NCI-H345 treated with DMSO at 0.1 percent for 48 hours (cell line): ENCODE results near the gene ZNF48.
"Not testable (repeated sequence)": the region's sequence is repeated elsewhere in the genome, so short reads cannot be mapped to it uniquely, and the experiment has no call there.

Experiments used
- DNase-seq: peaks from one replicate; lab custom pipeline; 2025; ENCODE audit not compliant: unreplicated experiment; lab: John Stamatoyannopoulos, UW

ZNF48 gene

GRCh38 chr16:30377050-30377811 lies 18.0 kb upstream of the ZNF48 start:
- DNase-seq: no peak

- DNase-seq: peak; percentile 91
These were observed 17.4 kb upstream of the ZNF48 start for GRCh38 chr16:30377812-30378235.

- DNase-seq: peak; percentile 94
These were observed 16.7 kb upstream of the ZNF48 start for GRCh38 chr16:30378236-30379157.

GRCh38 chr16:30379158-30379783 lies 15.9 kb upstream of the ZNF48 start:
- no peak for DNase-seq

- no peak for DNase-seq
These were observed 15.0 kb upstream of the ZNF48 start for GRCh38 chr16:30380072-30380802.

- no peak for DNase-seq
These were observed 14.4 kb upstream of the ZNF48 start for GRCh38 chr16:30380803-30381208.

GRCh38 chr16:30381291-30382041 lies 13.8 kb upstream of the ZNF48 start:
- no peak for DNase-seq

- no peak for DNase-seq
These were observed 12.9 kb upstream of the ZNF48 start, which contains the start of gene SEPTIN1 for GRCh38 chr16:30382111-30382881. TSS of gene SEPTIN1 (minus strand) at chr16:30382561. CDS start at chr16:30382542, 19 bp downstream.

- DNase-seq: no peak
These were observed 11.7 kb upstream of the ZNF48 start for GRCh38 chr16:30383521-30383920.

- no peak for DNase-seq
These were observed 547 bp upstream of the ZNF48 start for GRCh38 chr16:30394592-30395154.

GRCh38 chr16:30395992-30396585 lies 869 bp downstream of the ZNF48 start:
- DNase-seq: peak; percentile 29

- DNase-seq: not testable (repeated sequence)
These were observed 1.4 kb downstream of the ZNF48 start for GRCh38 chr16:30396627-30397026.

- no peak for DNase-seq
These were observed 1.8 kb downstream of the ZNF48 start for GRCh38 chr16:30397056-30397455.

- no peak for DNase-seq
These were observed 2.8 kb downstream of the ZNF48 start for GRCh38 chr16:30397776-30398660.

GRCh38 chr16:30398661-30399434 lies 3.6 kb downstream of the ZNF48 start:
- no peak for DNase-seq

- DNase-seq: peak; percentile 53
These were observed 4.4 kb downstream of the ZNF48 start for GRCh38 chr16:30399435-30400186.
